SK-N-SH (cell line): ENCODE data around the gene ADGB.

Experiments used
- CTCF ChIP-seq: fragments of 200-600 bp; sonication (generic); IDR thresholded peaks from 2 replicates; pipeline ENCODE4 v1.6.1; 2017; ENCODE audit warnings: antibody characterized with exemption, mild to moderate bottlenecking, moderate library complexity
- ELF1 ChIP-seq: IDR thresholded peaks from 2 replicates; pipeline ENCODE4 v1.4.0; 2012
- MXI1 ChIP-seq: IDR thresholded peaks from 2 replicates; pipeline ENCODE4 v1.6.1; 2012; ENCODE audit warnings: mild to moderate bottlenecking, low read depth, low read length, improper control_type of control experiment
- NRF1 ChIP-seq: IDR thresholded peaks from 2 replicates; pipeline ENCODE4 v1.6.1; 2012; ENCODE audit warnings: low read depth, mild to moderate bottlenecking, low read length
- POLR2AphosphoS5 ChIP-seq: IDR thresholded peaks from 2 replicates; pipeline ENCODE4 v1.6.1; 2012; ENCODE audit warnings: low read depth, low read length
- SMC3 ChIP-seq: IDR thresholded peaks from 2 replicates; pipeline ENCODE4 v1.6.1; 2012; ENCODE audit warnings: low read depth, low read length, improper control_type of control experiment

- TF ChIP-seq SMC3 (no peak), ELF1 (no peak), CTCF (no peak), MXI1 (no peak), NRF1 (no peak), POLR2AphosphoS5 (no peak)
Measured at GRCh38 chr6:146689806-146690205, 91.0 kb downstream of the ADGB start.
